T-helper 9 cell (primary cell): ENCODE results near the gene ZGRF1.
"Not testable (repeated sequence)": the region's sequence is repeated elsewhere in the genome, so short reads cannot be mapped to it uniquely, and the experiment has no call there.

Experiments
- DNase-seq: peaks from one replicate; pipeline ENCODE4 v3.0.0-alpha.2; 2020

Gene ZGRF1

GRCh38 chr4:112513971-112514646 lies 122.6 kb downstream of the ZGRF1 start:
- DNase-seq: no peak

GRCh38 chr4:112511803-112512118 lies 124.9 kb downstream of the ZGRF1 start:
- no peak for DNase-seq

- no peak for DNase-seq
Observed at GRCh38 chr4:112511093-112511802, 125.5 kb downstream of the ZGRF1 start.

GRCh38 chr4:112510291-112511092 lies 126.2 kb downstream of the ZGRF1 start:
- no peak for DNase-seq

GRCh38 chr4:112509243-112510141 lies 127.2 kb downstream of the ZGRF1 start:
- no peak for DNase-seq

GRCh38 chr4:112508356-112508755 lies 128.4 kb downstream of the ZGRF1 start:
- DNase-seq: no peak

- no peak for DNase-seq
Observed at GRCh38 chr4:112504807-112505206, 131.9 kb downstream of the ZGRF1 start.

GRCh38 chr4:112502871-112503270 lies 133.8 kb downstream of the ZGRF1 start:
- no peak for DNase-seq

GRCh38 chr4:112492321-112492720 lies 144.4 kb downstream of the ZGRF1 start:
- DNase-seq: no peak

- not testable (repeated sequence) for DNase-seq
Observed at GRCh38 chr4:112490808-112491207, 145.9 kb downstream of the ZGRF1 start.
